Left renal cortex interstitium (tissue), 4 donors: ENCODE measurements around the gene SLC16A7. TPM values are rescaled to one million over a fixed set of nuclear protein-coding genes. Genes with fewer than 3 reads are reported as not detected.
A peak's percentile ranks its signal among the peaks of the same experiment; 100 is the strongest.
"Not testable (repeated sequence)": the region's sequence is repeated elsewhere in the genome, so short reads cannot be mapped to it uniquely, and the experiment has no call there.

Experiments used
- DNase-seq, 4 donors: peaks; one replicate each; pipeline ENCODE4 v3.0.0-alpha.2; 2013; ENCODE audit warnings: low read depth in 4 of 4, low spot score in 2 of 4, missing footprints in 1 of 4
- polyA plus RNA-seq, 4 donors: library from polyadenylated mRNA; unstranded; fragments of 120-200 nt; gene quantifications; one replicate each; pipeline ENCODE4 v1.2.1, GENCODE V29; 2013; ENCODE audit not compliant: insufficient read length in 4 of 4

The SLC16A7 gene
- 1 to 10 TPM; 3.2 to 5.7 (median 4.6) TPM for polyA plus RNA-seq

- peak; percentile 50 to 76 (median 60) for DNase-seq
Observed at GRCh38 chr12:59595883-59596540, at the start of gene SLC16A7. TSS of gene SLC16A7 (plus strand) at chr12:59596029. CDS start at chr12:59704802, 108,773 bp downstream.

- DNase-seq = no peak
Observed at GRCh38 chr12:59548930-59549329, 46.9 kb upstream of the SLC16A7 start.

GRCh38 chr12:59559696-59560095 lies 36.1 kb upstream of the SLC16A7 start:
- DNase-seq = no peak

GRCh38 chr12:59570145-59570544 lies 25.7 kb upstream of the SLC16A7 start:
- DNase-seq = no peak

- DNase-seq = no peak
Observed at GRCh38 chr12:59574406-59574805, 21.4 kb upstream of the SLC16A7 start.

GRCh38 chr12:59575826-59576225 lies 20.0 kb upstream of the SLC16A7 start:
- DNase-seq = no peak

- no peak for DNase-seq
Observed at GRCh38 chr12:59578254-59578653, 17.6 kb upstream of the SLC16A7 start.

- no peak for DNase-seq
Observed at GRCh38 chr12:59579631-59580030, 16.2 kb upstream of the SLC16A7 start.

GRCh38 chr12:59580050-59580449 lies 15.8 kb upstream of the SLC16A7 start:
- no peak for DNase-seq

GRCh38 chr12:59583003-59583712 lies 12.7 kb upstream of the SLC16A7 start:
- DNase-seq = no peak

- DNase-seq = no peak
Observed at GRCh38 chr12:59587710-59588109, 8.1 kb upstream of the SLC16A7 start.

- no peak for DNase-seq
Observed at GRCh38 chr12:59593761-59594160, 2.1 kb upstream of the SLC16A7 start.

- no peak for DNase-seq
Observed at GRCh38 chr12:59594943-59595500, 807 bp upstream of the SLC16A7 start.

- DNase-seq = peak in 2 of 4 donors; percentile 18 to 50
Observed at GRCh38 chr12:59595565-59595882, 305 bp upstream of the SLC16A7 start.

- DNase-seq = peak in 3 of 4 donors; percentile 2 to 34 (median 9)
Observed at GRCh38 chr12:59597385-59597781, 1.6 kb downstream of the SLC16A7 start.

GRCh38 chr12:59600171-59600570 lies 4.3 kb downstream of the SLC16A7 start:
- no peak for DNase-seq

GRCh38 chr12:59603754-59604153 lies 7.9 kb downstream of the SLC16A7 start:
- DNase-seq = no peak

GRCh38 chr12:59612823-59613434 lies 17.1 kb downstream of the SLC16A7 start:
- not testable (repeated sequence) for DNase-seq

GRCh38 chr12:59615392-59616165 lies 19.8 kb downstream of the SLC16A7 start:
- DNase-seq = no peak

GRCh38 chr12:59619461-59620240 lies 23.8 kb downstream of the SLC16A7 start:
- DNase-seq = no peak
